K562 (cell line): ENCODE results near the gene PLA1A.

ENCODE experiments used
- CAMTA2 ChIP-seq: fragments of 250-450 bp; sonication (Bioruptor Pico); conservative IDR thresholded peaks from 2 replicates; pipeline ENCODE4 v1.5.1; 2022
- FOXJ2 ChIP-seq: fragments of 200-800 bp; sonication (Bioruptor generic); IDR thresholded peaks from 2 replicates; pipeline ENCODE4 v1.6.1; 2016; ENCODE audit warnings: missing genetic modification characterization, missing compliant biosample characterization
- FOXK2 ChIP-seq, 2 experiments: fragments of 450-650 bp; IDR thresholded peaks in 1 of 2; conservative IDR thresholded peaks in 1 of 2; 2 replicates each; pipeline ENCODE4 v1.6.1; 2016; ENCODE audit warnings: low read depth in 2 of 2, mild to moderate bottlenecking in 1 of 2
- HDGF ChIP-seq: fragments of 450-650 bp; IDR thresholded peaks from 2 replicates; pipeline ENCODE4 v1.6.1; 2016
- RBBP5 ChIP-seq: fragments of 200-600 bp; sonication (generic); IDR thresholded peaks from 2 replicates; pipeline ENCODE4 v1.6.1; 2012; ENCODE audit warnings: borderline replicate concordance, mild to moderate bottlenecking, low read length, control low read depth, inconsistent platforms; ENCODE audit not compliant: insufficient read depth, poor library complexity, severe bottlenecking
- TCF7L2 ChIP-seq: fragments of 150-350 bp; IDR thresholded peaks from 2 replicates; pipeline ENCODE4 v1.6.1; 2016; ENCODE audit warnings: low read depth, mild to moderate bottlenecking, low read length, moderate library complexity
- ZNF253 ChIP-seq: fragments of 250-450 bp; sonication (Bioruptor Pico); conservative IDR thresholded peaks from 2 replicates; pipeline ENCODE4 v1.6.1; 2021; ENCODE audit warnings: mild to moderate bottlenecking
- TF ChIP-seq, protein P1 (sequence below): sonication (generic); formaldehyde crosslinking; IDR thresholded peaks from 2 replicates; pipeline ENCODE4 v1.8.1; 2023; ENCODE audit warnings: mild to moderate bottlenecking, missing genetic modification reagents
- TF ChIP-seq, protein P2 (sequence below): sonication (generic); formaldehyde crosslinking; IDR thresholded peaks from 2 replicates; pipeline ENCODE4 v1.4.0; 2020; ENCODE audit warnings: mild to moderate bottlenecking, missing genetic modification reagents

DNA sequence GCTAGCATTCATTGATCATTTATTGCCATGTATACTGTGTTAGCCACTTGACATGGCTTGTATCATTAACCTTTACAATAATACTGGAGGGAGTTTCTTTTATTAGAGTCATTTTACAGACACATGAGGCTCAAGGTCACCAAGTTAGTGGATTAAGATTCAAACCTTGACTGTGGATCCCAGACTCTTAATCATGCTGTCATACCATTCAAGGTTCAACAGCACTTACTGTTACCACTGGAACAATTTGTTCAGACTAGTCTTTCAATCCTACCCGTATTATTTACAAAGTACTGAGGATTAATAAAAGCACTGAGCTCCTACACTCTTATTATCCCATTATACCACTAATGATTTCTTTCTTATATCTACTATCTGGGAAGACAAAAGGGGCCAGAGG is 78.3 kb downstream of the PLA1A start:
- TF ChIP-seq, protein P1, sequence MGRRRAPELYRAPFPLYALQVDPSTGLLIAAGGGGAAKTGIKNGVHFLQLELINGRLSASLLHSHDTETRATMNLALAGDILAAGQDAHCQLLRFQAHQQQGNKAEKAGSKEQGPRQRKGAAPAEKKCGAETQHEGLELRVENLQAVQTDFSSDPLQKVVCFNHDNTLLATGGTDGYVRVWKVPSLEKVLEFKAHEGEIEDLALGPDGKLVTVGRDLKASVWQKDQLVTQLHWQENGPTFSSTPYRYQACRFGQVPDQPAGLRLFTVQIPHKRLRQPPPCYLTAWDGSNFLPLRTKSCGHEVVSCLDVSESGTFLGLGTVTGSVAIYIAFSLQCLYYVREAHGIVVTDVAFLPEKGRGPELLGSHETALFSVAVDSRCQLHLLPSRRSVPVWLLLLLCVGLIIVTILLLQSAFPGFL (CRISPR knock-in tag) = no peak
- TF ChIP-seq RBBP5 = no peak
- no peak for TF ChIP-seq FOXJ2 (tag)
- no peak for TF ChIP-seq TCF7L2
- no peak for TF ChIP-seq FOXK2 (conservative IDR thresholded peaks at IDR 0.05 in 1 of 2, IDR thresholded peaks at IDR 0.05 in 1 of 2; ENCODE audit: low read depth in 2 of 2)
- TF ChIP-seq CAMTA2 (CRISPR knock-in tag) = no peak
- no peak for TF ChIP-seq HDGF
- TF ChIP-seq, protein P2, sequence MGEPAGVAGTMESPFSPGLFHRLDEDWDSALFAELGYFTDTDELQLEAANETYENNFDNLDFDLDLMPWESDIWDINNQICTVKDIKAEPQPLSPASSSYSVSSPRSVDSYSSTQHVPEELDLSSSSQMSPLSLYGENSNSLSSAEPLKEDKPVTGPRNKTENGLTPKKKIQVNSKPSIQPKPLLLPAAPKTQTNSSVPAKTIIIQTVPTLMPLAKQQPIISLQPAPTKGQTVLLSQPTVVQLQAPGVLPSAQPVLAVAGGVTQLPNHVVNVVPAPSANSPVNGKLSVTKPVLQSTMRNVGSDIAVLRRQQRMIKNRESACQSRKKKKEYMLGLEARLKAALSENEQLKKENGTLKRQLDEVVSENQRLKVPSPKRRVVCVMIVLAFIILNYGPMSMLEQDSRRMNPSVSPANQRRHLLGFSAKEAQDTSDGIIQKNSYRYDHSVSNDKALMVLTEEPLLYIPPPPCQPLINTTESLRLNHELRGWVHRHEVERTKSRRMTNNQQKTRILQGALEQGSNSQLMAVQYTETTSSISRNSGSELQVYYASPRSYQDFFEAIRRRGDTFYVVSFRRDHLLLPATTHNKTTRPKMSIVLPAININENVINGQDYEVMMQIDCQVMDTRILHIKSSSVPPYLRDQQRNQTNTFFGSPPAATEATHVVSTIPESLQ (CRISPR knock-in tag) = no peak
- TF ChIP-seq ZNF253 (CRISPR knock-in tag) = no peak
